Anterior cingulate cortex (tissue), 58 donors: ENCODE results near the gene TUBGCP6.
A peak's percentile ranks its signal among the peaks of the same experiment; 100 is the strongest.
"Not testable (repeated sequence)": the region's sequence is repeated elsewhere in the genome, so short reads cannot be mapped to it uniquely, and the experiment has no call there.

Source experiments
- DNase-seq, 58 donors: peaks; one replicate each; lab custom pipeline; 2025; lab: John Stamatoyannopoulos, UW

The TUBGCP6 gene

DNA sequence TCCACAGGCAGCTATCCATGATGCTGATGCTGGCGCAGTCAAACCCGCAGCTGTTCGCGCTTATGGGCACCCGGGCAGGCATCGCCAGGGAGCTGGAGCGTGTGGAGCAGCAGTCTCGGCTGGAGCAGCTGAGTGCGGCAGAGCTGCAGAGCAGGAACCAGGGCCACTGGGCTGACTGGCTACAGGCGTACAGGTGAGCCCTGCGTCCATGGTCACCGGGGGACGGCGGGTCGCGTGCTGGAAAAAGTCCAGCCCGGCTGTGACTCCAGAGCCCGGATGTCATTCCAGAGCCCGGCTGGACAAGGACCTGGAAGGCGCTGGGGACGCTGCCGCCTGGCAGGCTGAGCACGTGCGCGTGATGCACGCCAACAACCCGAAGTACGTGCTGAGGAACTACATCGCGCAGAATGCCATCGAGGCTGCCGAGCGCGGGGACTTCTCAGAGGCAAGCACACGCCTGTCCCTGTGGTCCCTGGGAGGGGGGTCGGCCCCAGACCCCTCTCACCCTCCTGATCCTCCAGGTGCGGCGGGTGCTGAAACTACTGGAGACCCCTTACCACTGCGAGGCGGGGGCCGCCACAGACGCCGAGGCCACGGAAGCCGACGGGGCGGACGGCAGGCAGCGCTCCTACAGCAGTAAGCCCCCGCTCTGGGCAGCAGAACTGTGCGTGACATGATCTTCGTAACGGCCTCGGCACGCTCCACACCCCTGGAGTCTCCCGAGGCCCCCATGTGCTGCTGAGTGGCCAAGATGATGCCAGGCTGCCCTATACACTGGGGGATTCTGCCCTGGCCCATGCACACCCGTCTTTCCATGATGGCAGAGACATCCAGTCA is 27.9 kb downstream of the TUBGCP6 start:
- DNase-seq, result no peak

DNA sequence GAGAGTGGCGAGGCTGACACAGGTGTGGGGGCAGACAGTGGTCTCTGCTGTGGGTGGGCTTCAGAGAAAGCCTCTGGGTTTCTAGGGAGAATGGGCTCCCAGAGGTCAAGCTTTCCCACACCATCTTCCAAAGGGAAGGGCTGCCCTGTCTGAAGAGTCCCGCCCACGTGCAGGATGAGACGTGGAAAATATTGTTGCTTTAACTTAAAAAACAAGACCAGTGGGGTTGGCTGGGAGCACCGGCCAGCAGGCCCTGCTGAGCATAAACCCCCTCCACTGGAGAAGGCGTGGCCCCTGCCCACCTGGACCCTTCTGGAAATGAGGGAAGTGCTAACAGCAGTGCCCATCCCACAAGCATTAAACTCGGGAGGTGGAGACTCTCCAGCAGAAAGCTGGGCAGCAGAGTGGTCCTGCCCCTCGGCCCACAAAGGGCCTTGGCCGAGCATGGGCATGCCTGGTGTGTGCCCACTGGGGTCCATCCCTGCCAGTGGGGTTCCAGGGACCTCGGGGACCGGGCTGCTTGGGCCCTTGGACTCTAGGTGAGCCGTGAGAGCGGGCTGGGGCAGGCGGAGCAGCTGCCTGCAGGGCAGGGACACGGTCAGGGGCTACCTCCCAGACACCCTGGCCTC is 28.7 kb downstream of the TUBGCP6 start:
- DNase-seq, result no peak

DNA sequence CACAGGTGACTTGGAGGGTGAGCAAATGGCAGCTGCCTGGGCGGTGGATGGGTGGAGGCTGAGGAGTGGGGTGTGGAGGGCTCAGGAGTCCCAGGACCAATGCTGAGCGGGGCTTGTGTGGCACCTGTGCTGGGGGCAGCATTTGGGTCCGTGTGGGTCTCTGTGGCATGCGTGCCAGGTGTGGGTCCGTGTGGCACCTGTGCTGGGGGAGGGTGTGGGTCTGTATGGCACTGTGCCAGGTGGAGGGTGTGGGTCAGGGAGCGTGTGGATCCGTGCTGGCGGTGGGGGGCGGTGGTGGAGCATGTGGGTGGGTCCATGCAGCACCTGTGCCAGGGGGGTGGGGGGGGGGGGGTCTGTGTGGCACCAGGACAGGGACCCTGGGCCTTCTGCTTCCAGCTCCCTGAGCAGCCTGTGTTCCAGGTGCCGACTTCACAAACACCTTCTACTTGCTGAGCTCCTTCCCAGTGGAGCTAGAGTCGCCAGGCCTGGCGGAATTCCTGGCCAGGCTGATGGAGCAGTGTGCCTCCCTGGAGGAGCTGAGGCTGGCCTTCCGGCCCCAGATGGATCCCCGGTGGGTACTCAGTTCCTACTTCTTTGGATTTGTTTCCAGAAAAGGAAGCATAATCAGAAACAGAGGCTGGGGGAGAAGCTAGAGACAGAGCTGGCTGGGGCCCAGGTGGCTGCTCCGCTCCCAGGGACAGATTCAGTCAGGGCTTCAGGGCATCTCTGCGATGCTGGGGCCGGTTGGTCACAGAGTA is 29.3 kb downstream of the TUBGCP6 start:
- DNase-seq, result no peak

DNA sequence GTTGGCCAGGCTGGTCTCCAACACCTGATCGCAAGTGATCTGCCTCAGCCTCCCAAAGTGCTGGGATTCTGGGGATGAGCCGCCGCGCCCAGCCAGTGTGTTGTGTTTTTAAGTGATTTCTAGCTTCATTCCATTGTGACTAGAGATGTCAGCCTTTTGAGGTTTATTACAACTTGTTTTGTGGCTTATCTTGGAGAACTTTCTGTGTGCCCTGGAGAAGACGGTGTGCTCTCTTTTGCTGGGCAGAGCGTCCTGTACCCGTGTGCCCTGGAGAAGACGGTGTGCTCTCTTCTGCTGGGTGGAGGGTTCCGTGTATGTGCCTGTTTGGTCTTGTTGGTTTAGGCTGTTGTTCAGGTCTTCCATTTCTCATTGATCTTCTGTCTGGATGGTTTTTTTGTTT is 31.6 kb downstream of the TUBGCP6 start:
- DNase-seq, result no peak

DNA sequence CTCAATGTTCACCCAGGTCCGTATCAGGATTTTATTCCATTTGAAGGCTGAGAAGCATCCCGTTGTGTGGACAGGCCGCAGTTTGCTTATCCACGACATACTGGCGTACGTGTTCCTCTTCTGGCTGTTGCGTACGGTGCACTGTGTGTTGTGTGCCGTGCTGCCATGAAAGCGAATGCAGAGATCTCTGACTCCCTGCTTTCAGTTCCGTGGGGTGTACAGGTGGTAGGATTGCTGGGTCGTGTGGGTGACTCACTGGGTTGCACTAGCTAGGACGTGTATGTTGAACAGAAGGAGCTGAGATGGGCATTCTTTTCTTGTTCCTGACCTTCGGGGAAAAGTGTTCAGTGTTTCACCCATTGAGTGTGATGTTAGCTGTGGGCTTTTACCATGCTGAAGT is 33.7 kb downstream of the TUBGCP6 start:
- DNase-seq, result no peak

DNA sequence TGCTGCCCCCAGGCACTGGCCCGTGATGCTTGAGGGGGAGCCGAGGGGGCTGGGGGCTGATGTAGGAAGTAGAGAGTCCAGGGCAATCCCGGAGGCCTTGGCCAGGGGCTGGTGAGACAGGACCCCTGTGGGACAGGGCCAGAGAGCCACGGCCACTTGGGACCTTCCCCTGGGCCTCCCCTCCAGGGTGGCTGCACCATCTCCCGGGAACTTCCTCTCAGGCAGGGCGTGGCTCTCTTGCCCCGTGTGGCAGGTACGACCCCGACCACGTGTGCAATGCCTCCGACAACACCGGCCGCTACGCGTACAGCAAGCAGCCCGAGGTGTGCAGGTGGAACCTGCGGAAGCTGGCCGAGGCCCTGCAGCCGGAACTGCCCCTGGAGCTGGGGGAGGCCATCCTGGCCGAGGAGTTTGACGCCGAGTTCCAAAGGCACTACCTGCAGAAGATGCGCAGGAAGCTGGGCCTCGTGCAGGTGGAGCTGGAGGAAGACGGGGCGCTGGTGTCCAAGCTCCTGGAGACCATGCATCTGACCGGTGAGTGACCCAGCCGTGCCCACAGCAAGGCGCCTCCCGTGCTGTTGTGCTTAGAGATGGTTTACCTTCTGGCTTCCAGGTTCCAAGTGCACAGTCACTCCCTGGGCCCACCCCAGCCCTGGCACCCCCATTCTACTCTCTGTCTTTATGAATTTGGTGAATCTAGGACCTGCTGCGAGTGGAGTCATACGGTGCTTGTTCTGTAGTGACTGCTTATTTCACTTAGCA is 34.3 kb downstream of the TUBGCP6 start:
- no peak for DNase-seq

DNA sequence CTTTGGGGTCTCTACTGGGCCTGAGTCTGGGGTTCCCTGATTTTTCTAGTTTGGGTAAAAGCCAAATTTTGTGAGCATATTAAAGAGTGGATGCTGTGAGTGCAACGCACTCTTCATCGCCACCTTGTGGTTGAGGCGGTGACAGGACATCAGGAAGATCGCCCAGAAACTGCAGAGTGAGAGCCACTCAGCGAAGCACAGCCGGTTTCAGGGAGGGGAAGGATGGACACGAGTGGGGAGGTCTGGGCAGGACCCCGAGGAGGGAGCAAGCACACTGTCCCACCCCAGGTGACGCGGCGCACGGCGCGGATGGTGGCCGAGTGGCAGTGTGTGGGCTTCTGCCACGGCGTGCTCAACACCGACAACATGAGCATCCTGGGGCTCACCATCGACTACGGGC is 34.9 kb downstream of the TUBGCP6 start:
- peak in 27 of 58 donors; percentile 15 to 73 (median 40) for DNase-seq

DNA sequence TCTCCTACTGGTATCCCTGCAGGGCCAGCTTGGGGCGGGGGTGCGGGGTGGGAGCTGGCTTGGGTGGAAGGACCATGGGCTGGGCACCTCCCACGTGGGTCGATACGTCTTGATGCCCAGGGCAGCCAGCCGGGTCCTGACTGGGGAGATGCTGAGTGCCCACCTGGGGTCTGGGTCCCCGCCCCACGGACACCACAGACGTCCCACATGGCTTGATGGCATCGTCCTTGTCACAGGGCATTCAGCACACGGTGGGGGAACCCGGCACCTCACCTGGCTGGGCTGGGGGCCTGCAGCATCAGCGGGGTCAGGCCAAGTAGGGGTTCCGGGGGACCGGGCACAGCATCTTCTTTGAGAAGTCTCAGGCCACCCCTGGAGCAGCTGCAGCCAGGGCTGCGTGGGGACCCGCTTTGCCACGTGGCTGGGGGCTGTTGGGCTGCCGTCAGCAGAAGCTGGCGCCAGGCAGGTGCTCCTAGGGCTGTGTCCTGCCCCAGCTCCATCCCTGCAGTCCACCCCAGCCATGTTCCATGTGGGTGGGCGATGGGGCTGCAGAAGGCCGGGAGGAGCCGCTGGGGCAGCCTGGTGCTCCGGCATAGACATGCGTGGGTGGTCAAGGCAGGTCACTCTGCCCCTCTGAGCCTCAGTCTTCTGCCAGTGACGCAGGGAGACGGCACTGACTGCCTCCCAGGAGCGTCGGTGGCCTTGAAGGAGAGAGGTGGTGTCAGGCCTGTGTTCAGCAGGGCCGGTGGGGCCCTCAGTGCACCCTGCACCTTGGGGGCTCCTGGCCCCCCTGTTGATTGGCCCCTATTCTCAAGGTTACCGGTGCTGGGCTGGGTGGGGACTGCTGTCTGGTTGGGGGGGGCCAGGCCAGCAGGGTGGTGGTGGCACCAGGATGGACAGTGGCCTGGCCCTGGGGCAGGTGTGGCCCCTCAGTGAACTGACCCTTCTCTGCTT is 35.6 kb downstream of the TUBGCP6 start:
- no peak for DNase-seq

DNA sequence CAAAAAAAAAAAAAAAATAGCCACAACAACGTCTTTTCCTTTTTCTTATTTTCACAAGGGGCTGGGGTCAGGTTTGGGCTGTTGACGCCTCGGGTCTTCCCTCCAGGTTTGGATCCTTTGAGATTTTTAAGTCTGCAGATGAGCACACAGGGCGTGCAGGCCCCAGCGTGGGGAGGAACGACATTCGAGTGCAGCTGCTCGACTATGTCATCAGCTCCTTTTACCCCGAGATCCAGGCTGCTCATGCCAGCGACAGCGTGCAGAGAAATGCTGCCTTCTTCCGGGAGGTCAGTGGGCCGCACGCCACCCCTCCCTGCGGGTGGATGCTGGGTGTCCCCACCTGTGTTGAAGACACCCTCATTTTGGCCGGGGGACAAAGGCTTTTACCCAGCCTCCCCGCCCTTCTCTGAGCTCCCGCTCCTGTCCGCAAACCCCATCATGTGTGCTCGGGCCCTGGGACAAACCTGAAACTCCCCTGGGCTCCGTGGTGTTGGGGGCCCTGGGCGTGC is 36.3 kb downstream of the TUBGCP6 start:
- peak in 1 of 58 donors; percentile 21 for DNase-seq

DNA sequence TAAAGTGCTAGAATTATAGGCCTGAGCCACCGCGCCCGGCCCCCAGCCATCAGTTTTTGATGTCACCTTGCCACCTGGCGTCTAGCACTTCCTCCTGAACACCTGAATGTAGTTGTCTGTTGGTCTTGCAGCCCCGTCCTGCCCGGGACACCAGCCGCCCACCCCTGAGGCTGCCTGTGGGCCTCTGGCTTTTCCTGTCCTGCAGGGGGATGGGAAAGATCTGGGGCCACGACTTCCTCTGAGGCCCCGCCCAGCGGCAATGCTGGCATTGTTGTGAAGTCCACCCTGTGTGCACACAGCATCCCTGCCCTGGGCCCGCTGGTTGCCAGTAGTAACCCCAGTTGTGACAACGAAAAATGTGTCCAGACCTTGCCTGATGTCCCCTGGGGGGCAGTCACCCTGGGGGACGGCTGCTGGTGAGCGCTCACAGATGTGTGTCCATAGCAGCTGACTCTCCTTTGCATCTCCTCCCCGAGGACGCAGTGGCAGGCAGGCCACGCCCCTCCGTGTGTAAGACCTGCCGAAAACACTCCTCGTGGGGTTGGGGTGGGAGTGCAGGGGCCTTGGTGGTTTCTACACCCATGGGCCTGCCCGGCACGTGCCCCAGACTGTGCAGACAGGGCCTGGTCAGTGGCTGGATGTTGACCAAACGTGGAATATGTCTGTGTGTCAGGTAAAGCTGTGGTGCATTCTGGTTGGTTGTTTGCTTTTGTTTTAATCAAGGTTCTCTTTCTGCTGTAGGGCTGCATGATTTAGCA is 37.3 kb downstream of the TUBGCP6 start:
- DNase-seq, result no peak

DNA sequence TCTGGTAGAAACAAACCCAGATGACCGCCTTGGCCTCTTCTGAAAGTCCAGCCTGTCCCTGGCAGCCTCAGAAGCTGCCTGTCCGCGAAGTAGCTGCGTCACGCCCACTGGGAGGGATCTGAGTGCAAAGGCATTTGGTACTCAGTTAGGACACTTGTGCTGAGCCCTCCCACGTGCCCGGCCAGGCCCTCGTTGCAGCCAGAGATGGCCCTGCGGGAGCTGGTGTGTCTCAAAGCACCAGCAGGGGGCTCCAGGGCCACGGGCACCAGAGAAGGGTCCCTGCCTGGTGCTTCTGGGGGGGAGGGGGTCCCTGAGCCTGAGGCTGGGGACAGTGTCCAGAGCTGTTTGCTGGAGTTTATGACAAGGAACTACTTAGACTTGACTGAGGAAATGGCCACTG is 38.2 kb downstream of the TUBGCP6 start:
- peak in 14 of 58 donors; percentile 32 to 75 (median 50) for DNase-seq

DNA sequence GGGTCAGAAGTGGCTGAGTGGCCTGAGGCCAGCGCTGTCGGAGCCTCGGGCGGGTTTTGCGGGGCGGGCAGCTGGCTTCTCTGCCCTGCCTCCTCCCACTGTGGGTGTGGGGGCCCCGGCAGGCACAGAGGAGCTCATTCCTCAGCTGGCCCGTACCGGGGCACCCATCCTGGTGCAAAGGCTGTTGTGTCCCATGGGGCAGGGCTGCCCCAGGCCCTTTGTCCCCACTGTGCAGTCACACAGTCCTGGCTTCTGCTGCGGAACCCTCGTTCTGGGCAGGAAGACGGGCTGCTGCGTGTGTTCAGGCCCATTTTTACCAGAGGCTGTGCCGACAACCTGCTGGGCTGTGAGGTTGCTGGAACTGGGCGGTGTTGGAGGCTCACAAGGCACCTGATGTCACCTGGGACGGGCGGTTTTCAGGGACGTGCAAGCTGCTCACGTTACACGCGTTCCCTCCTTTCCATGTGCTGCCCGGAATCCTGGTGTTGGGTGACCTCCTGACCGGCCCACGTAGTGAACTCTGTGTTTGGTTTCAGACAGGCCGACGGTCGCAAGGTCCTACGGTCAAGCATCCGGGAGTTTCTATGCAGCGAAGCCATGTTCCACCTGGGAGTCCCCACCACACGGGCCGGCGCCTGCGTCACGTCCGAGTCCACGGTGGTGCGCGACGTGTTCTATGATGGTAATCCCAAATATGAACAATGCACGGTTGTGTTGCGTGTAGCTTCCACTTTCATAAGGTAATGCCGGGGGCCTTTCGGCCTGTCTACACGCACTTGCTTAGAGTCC is 38.8 kb downstream of the TUBGCP6 start:
- no peak for DNase-seq

DNA sequence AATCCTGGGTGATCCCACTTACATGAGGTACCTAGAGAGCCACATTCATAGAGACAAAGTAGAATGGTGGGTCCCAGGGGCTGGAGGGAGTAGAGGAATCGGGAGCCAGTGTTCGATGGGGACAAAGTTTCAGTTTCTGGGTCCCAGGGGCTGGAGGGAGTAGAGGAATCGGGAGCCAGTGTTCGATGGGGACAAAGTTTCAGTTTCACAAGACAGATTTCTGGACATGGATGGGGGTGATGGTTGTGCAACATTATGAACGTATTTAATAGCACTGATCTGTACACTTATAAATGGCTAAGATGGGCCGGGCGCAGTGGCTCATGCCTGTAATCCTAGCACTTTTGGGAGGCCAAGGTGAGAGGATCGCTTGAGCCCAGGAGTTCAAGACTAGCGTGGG is 39.8 kb downstream of the TUBGCP6 start:
- DNase-seq, result not testable (repeated sequence)

DNA sequence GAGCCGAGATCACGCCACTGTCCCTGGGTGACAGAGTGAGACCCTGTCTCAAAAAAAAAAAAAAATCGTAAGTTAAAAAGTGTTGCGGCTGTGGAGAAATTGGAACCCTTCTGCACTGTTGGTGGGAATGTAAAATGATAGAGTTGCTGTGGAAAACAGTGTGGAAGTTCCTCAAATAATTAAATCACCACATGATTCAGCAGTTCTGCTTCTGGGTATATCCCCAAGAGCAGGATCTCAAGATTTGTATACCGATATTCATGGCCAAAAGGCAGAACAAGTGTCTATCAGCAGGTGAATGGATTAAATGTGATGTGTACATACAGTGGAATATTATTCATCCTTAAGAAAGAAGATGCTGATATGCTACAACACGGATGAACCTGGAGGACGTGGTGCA is 40.3 kb downstream of the TUBGCP6 start:
- DNase-seq, result no peak

DNA sequence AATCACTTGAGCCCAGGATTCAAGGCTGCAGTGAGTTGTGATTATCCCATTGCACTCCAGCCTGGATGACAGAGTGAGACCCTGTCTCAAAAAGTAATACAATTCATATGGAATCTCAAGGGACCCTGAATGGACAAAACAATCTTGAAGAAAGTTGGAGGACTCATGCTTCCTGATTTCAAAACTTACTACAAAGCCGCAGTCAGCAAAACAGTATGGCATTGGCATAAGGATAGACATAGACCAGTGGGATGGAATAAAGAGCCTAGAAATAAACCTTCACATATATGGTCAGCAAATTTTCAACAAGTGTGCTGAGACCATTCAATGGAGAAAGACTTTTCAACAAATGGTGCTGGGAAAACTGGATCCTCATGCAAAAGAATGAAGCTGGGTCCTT is 41.5 kb downstream of the TUBGCP6 start:
- no peak for DNase-seq

DNA sequence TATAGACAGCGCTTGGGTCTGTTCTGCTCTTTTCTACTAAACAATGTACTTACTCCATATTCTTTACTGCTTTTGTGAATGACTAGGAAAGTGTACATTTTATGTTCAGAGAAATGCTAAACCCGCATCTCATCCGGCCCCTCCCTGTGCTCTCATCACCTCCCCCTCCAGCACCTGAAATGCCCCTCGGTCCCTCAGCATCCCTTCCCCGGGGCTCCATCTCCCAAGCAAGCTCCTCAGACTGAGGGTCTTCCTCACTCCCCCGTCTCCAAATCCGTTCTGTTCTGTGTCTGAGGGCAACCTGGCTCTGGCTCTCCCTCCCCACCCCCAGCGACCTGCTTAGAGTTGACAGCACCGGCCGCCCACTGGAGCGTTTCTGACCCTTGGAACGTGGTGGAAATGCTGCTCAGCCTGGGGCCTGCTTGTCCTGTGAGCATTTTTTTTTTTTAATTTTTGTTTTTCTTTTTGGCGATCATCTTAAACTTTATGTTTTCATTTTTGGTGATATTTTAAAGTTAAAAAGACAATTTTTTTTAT is 42.6 kb downstream of the TUBGCP6 start:
- DNase-seq, result no peak
